Posterior vena cava (tissue), 2 donors: Measurements from ENCODE around the gene SHROOM3. TPM values are rescaled to one million over a fixed set of nuclear protein-coding genes. Genes with fewer than 3 reads are reported as not detected.

ENCODE experiments used
- DNase-seq: peaks from one replicate; pipeline ENCODE4 v3.0.0-alpha.2; 2020; ENCODE audit warnings: low spot score
- intact Hi-C, 2 donors: fragments of 100-400 bp; cut with DNase I; formaldehyde crosslinking; loops; one replicate each; pipeline versions ENCODE4 v1.14.1 to v1.14.2; 2022 to 2023
- total RNA-seq, 2 donors: library from RNA; stranded (reverse); fragmentation: NEBNext Ultra II Directional; extraction: Animal tissue kit (Norgen Biotek cat#: 25700); gene quantifications; one replicate each; pipeline ENCODE4 v1.2.1, GENCODE V29; 2021
- donor health status: DM: yes; HTN: yes; CAD: no.
- donor health status: DM: yes; HTN: yes; CAD: no.

Gene SHROOM3
- total RNA-seq, 2 donors from 2014 or later = 71.4 to 77.8 TPM

DNA sequence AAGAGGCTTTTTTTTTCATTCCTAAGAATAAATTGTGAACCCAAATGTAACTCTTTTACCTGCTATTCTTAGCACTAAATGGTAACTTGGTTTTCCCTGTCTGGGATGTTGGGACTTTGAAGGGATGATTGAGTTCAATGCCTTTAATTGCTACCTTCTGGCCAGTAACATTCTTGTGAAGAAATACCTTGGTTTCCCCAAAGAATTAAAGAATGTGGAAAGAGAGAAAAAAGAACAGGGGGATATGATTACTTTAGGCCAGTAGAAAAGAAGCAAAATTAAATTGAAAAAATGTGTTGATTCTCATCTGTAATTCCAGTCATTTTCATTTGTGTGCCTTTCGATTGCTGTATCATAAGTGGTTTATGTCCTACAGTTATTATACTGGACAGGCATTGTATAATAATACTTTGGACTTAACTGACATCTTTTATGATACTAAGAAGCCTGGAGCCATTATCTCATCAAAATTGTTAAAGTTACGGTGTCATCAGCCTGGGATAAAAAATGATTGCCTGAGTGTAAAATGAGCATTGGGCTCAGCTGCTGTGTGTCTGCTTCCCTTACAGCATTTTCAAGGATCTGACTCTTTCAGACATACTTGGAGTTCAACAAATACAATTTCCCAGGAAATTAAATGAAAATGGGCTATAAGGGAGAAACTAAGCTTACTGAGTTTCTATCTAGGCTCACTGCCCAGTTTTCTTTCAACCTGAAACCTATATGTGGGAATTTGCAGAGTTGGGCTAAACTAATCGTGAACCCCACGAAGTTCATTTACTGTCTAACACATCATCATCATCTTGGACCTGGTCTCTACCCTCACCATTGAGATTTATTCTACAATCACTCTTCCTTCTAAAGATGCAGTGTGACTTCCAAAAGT lies 146.3 kb downstream of the SHROOM3 start:
- intact Hi-C loops = no loop called here
- no peak for DNase-seq

- intact Hi-C loops = no loop called here
- no peak for DNase-seq
Observed at GRCh38 chr4:76582074-76582816, 147.2 kb downstream of the SHROOM3 start.

DNA sequence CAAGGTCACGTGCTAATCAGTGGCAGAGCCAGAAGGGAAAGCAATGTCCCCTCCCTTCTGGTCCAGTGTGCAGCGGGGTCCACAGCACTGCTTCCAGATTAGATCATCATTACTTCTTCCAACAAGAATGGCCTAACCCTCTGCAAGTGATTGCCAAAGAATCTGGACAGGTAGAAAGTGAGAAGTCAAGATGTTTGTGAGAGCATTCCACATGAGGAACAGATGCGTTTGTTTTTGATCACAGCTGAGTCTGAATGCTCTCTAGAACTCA lies 147.7 kb downstream of the SHROOM3 start:
- no peak for DNase-seq
- intact Hi-C loops = no loop called here

DNA sequence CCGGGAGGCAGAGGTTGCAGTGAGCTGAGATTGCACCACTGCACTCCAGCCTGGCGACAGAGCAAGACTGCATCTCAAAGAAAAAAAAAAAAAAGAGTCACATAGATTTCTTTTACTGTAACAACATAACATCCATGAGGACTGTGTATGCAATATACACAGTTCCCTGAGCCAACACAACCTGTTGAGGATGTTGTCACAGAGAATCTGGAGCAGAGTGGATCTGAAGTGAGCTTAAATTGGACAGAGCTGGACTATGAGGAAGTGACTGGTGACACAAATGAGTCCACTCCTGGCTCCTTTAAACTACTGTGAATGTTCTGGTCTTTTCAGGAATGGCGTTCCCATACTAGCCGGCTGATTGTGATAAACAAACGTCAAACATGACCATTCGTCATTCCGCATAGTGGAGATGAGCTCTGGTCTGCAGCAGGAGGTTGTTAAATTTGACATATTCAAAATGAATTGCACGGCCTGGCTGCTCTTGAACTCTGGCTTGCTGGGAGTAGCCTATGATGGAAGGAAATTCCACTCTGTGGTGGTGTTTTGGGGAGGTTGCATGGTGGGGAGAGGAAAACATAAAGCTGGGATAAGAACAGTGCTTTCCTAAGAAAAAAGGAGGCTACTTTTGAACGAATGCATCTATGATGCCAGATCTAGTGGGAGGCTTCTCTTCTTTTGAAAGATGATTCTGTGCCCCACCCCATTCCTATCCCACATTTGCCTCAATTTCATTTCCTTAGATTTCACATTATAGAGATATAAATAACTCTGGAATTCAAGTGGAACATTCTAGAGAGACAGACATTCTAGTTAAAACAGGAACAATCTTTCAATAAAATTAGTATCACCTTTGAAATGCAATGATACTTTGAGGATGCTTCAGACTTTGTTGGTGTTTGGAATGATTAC lies 149.5 kb downstream of the SHROOM3 start:
- intact Hi-C loops = no loop called here
- DNase-seq = no peak

DNA sequence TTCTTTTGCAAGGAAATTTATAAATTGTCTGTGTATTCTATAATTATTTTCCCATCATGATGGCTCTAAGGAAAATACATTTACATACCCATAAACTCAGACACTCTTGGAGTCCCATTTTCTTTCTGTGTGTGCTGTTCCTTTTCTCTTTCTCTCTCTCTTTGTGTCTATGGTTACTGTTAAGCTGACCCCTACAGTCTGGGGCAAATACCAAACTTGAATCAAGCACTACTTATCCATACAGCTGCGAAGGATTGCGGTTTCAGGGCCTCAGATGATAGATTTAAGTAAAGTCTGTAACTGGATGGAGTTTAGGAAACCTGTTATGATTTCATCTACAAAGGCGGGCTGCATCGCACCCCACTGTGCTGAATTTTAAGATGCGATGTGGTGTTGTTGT lies 150.2 kb downstream of the SHROOM3 start:
- intact Hi-C loops = no loop called here
- DNase-seq = no peak

- intact Hi-C loops = no loop called here
- DNase-seq = peak; percentile 85
Observed at GRCh38 chr4:76585897-76586360, 150.9 kb downstream of the SHROOM3 start.

GRCh38 chr4:76588274-76588673 lies 153.2 kb downstream of the SHROOM3 start:
- intact Hi-C loops = no loop called here
- DNase-seq = no peak

- no peak for DNase-seq
- intact Hi-C loops = no loop called here
Observed at GRCh38 chr4:76589402-76589801, 154.4 kb downstream of the SHROOM3 start.

DNA sequence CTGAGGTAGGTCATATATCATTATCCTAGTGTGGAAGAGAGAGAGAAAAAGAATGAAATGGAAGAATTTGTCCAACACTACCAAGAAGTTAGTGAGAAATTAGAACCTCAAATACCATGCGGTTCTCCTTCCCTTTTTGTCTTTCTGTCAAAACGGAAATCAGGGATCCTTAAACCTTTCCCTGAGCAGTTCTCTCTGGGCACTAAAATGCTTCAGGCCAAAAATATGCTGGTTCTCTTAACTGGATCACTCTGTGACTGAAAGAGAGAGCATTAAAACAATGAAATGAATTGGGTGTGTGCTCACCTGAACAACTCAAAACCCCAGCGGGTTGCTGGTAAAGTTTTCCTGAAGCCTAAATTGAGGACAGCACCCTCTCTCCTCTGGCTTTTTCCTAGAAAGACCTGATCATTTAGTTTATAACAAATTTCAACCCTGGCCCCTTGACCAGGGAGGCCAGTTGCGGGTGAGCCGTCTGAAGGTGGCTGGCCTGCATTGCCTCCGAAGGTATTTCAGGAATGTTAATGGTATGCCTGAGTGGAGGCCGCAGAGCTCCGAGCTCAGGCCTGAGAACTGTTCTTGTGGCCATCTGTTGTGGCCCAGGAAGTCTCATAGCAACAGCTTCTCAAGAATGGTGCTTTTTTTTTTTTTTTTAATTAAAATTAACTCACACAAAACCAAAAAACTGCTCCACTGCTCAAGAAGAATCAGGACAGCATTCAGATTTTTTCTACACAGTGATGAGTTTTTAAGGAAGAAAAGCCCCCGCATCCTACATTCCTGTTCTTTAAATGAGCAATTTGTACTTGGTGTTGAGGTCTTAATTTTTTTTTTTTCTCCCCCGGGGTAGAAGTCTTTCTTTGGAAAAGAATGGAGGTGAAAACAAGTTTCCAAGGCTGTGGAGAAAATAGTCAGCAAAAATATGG lies 155.1 kb downstream of the SHROOM3 start:
- intact Hi-C loops = no loop called here
- DNase-seq = no peak

GRCh38 chr4:76590798-76591281 lies 155.8 kb downstream of the SHROOM3 start:
- intact Hi-C loops = no loop called here
- no peak for DNase-seq

- no peak for DNase-seq
- intact Hi-C loops = no loop called here
Observed at GRCh38 chr4:76591992-76592391, 157.0 kb downstream of the SHROOM3 start.

GRCh38 chr4:76592460-76592859 lies 157.4 kb downstream of the SHROOM3 start:
- intact Hi-C loops = no loop called here
- no peak for DNase-seq

GRCh38 chr4:76594173-76594572 lies 159.1 kb downstream of the SHROOM3 start:
- intact Hi-C loops = no loop called here
- no peak for DNase-seq

DNA sequence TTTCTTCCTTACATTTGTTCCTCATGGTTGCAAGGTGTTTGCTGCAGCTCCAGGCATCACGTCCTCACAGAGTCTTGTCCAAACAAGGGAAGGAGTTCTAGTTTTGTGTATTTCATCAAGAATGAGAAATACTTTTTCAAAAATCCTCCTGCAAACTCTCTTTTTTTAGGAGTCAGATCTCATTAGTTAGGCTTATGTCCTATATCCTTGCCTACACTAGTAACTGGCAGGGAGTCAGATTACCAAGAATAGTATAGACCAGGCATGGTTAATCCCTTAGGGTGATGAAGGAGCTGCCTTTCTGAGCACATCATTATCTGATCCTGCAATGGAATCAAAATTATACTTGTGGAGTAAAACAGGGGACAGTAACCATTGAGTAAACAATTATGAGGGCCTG lies 160.4 kb downstream of the SHROOM3 start:
- DNase-seq = no peak
- intact Hi-C loops = loop anchor here in 1 of 2 donors (5.0 kb wide), 1 partner anchor 1262 kb away; no protein-coding TSS in a partner anchor

GRCh38 chr4:76596713-76597112 lies 161.7 kb downstream of the SHROOM3 start:
- intact Hi-C loops = loop anchor here in 1 of 2 donors (5.0 kb wide), 1 partner anchor 1261 kb away; no protein-coding TSS in a partner anchor
- DNase-seq = no peak

DNA sequence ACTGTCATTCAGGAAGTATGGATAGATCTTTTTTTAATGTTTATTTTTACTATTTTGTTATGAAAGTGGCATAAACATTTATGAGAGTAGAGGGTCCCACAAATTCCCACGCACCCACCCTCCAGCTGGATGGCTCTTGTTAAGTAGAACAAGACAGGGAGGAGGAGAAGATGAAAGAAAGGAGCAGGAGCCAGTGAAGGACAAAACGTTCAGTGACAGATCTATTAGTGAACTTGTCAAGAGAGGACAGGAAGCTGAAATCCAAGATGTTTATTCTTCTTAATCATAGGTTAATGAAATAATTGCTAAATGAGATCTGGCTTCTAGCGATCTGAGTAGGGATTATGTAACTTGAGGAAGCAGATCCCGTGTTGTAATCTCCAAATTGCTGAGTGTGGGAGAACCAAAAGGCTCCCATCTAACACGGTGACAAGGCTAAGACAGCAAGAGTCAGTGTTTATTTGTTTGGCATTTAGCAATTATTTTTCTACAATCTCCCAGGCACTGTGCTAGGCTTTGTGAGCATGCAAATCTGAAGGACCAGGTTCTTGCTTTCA lies 162.5 kb downstream of the SHROOM3 start:
- intact Hi-C loops = loop anchor here in 1 of 2 donors (5.0 kb wide), 1 partner anchor 1260 kb away; no protein-coding TSS in a partner anchor
- no peak for DNase-seq

DNA sequence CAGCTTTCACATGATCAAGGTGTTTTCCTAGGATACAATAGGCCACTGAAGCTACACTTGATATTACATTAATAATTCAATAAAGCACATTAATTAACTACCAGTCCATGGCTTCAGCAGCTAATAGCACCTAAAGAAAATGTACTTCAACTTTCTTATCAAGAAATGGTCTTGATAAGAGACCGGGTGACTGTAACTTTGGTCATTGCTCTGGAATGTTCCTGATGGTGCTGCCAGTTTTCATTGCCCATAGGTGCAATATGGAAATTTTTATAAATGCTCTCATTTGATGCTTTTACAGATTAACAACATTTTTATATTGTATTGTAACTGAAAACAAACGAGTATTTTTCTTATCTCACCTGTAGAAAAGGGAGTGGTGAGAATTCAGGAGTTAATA lies 165.4 kb downstream of the SHROOM3 start:
- intact Hi-C loops = no loop called here

GRCh38 chr4:76601791-76602190 lies 166.8 kb downstream of the SHROOM3 start:
- intact Hi-C loops = no loop called here
- DNase-seq = no peak

More for the DNA sequence above, 165.4 kb downstream of the SHROOM3 start:
- DNase-seq = no peak
